AG04449 (cell line): Measurements from ENCODE around the gene EXOC4.

Source experiments
- CTCF ChIA-PET: fragments of 350-600 bp; formaldehyde crosslinking; extraction: SDS; loops from one replicate; lab custom pipeline; 2021; ENCODE audit warnings: antibody characterized with exemption; lab: Yijun Ruan, JAX
- POLR2A ChIA-PET: fragments of 400-600, 350-600 bp; formaldehyde crosslinking; extraction: SDS; loops from one replicate; lab custom pipeline; 2020; ENCODE audit warnings: antibody characterized with exemption, inconsistent platforms; lab: Yijun Ruan, JAX
- DNase-seq: peaks from one replicate; pipeline ENCODE4 v3.0.0-alpha.2; 2010; ENCODE audit warnings: low read depth, low spot score
- H3K4me3 ChIP-seq: 2 replicates; pipeline ENCODE4 v1.5.1; 2011; ENCODE audit warnings: low read depth, mild to moderate bottlenecking, control low read depth, low read length
- CTCF ChIP-seq: IDR thresholded peaks from one replicate; pipeline ENCODE4 v1.5.1; 2011; ENCODE audit warnings: mild to moderate bottlenecking, moderate library complexity, low read length, control low read depth, inconsistent platforms; ENCODE audit not compliant: insufficient read depth; ENCODE audit errors: missing control alignments

EXOC4 gene

GRCh38 chr7:133744451-133744850, 491.6 kb downstream of the EXOC4 start:
- H3K4me3 ChIP-seq: no peak overlapping the region
- POLR2A ChIA-PET: no interaction called here
- no peak for TF ChIP-seq CTCF
- CTCF ChIA-PET: interaction anchor here (1.4 to 2.8 kb wide), 7 partner anchors 11 to 406 kb away, joined by 3 to 13 read pairs (median 4); no protein-coding TSS in a partner anchor
- DNase-seq: no peak

- TF ChIP-seq CTCF: no peak
- no peak for DNase-seq
- H3K4me3 ChIP-seq: no peak overlapping the region
- CTCF ChIA-PET: no interaction called here
- POLR2A ChIA-PET: no interaction called here
Measured at GRCh38 chr7:133746305-133746704, 493.4 kb downstream of the EXOC4 start.

- no peak for TF ChIP-seq CTCF
- POLR2A ChIA-PET: no interaction called here
- CTCF ChIA-PET: no interaction called here
- no peak overlapping the region for H3K4me3 ChIP-seq
- no peak for DNase-seq
Measured at GRCh38 chr7:133746847-133747246, 494.0 kb downstream of the EXOC4 start.

GRCh38 chr7:133748443-133749407, 495.8 kb downstream of the EXOC4 start:
- no peak overlapping the region for H3K4me3 ChIP-seq
- no peak for TF ChIP-seq CTCF
- ChIA-PET CTCF (interaction anchor here (1.4 kb wide), 1 partner anchor 10 kb away, joined by 6 read pairs; no protein-coding TSS in a partner anchor), POLR2A (no interaction called here)
- DNase-seq: no peak

GRCh38 chr7:133750287-133750686, 497.4 kb downstream of the EXOC4 start:
- POLR2A ChIA-PET: no interaction called here
- no peak for DNase-seq
- no peak for TF ChIP-seq CTCF
- no peak overlapping the region for H3K4me3 ChIP-seq
- CTCF ChIA-PET: interaction anchor here (1.1 to 1.5 kb wide), 3 partner anchors 8 to 155 kb away, joined by 3 read pairs; no protein-coding TSS in a partner anchor

GRCh38 chr7:133751079-133751478, 498.2 kb downstream of the EXOC4 start:
- TF ChIP-seq CTCF: no peak
- ChIA-PET CTCF (interaction anchor here (1.1 to 1.5 kb wide), 3 partner anchors 9 to 155 kb away, joined by 3 read pairs; no protein-coding TSS in a partner anchor), POLR2A (no interaction called here)
- no peak for DNase-seq
- H3K4me3 ChIP-seq: no peak overlapping the region
